ENCODE measurements around the gene OTOP2.

Gene OTOP2, protein sequence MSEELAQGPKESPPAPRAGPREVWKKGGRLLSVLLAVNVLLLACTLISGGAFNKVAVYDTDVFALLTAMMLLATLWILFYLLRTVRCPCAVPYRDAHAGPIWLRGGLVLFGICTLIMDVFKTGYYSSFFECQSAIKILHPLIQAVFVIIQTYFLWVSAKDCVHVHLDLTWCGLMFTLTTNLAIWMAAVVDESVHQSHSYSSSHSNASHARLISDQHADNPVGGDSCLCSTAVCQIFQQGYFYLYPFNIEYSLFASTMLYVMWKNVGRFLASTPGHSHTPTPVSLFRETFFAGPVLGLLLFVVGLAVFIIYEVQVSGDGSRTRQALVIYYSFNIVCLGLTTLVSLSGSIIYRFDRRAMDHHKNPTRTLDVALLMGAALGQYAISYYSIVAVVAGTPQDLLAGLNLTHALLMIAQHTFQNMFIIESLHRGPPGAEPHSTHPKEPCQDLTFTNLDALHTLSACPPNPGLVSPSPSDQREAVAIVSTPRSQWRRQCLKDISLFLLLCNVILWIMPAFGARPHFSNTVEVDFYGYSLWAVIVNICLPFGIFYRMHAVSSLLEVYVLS
- total RNA-seq: 0 reads per million in 4 experiments

- DNase-seq: no peak
Measured at GRCh38 chr17:74924250-74924948, at the start of gene OTOP2. OTOP2 (plus strand) TSS chr17:74924273; CDS start chr17:74924633, 360 bp downstream.

- no peak for DNase-seq
Measured at GRCh38 chr17:74874615-74875037, 49.4 kb upstream of the OTOP2 start.

- DNase-seq: no peak
Measured at GRCh38 chr17:74875155-74875976, 48.7 kb upstream of the OTOP2 start.

- DNase-seq: no peak
Measured at GRCh38 chr17:74875977-74876593, 48.0 kb upstream of the OTOP2 start.

GRCh38 chr17:74877592-74878548, 46.2 kb upstream of the OTOP2 start:
- no peak for DNase-seq

DNA sequence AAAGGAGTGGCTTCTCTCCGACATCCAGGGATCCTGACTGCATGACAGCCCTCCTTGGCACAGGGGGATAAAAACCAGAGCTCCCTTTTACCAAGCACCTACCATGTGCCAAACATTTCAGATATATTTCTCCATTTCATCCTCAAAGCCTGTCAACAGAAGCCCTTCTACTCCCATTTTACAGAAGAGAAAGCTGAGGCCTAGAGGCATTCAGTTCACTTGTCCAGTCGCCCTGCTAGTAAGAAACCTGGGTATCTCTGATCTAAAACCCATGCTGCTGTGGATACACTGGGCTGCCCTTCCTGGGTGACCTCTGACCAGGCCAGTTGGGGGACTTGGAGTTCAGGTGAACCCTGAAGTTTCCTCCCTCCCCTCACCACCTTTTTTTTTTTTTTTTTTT, 45.4 kb upstream of the OTOP2 start:
- DNase-seq: no peak

GRCh38 chr17:74879308-74879707, 44.8 kb upstream of the OTOP2 start:
- no peak for DNase-seq

DNA sequence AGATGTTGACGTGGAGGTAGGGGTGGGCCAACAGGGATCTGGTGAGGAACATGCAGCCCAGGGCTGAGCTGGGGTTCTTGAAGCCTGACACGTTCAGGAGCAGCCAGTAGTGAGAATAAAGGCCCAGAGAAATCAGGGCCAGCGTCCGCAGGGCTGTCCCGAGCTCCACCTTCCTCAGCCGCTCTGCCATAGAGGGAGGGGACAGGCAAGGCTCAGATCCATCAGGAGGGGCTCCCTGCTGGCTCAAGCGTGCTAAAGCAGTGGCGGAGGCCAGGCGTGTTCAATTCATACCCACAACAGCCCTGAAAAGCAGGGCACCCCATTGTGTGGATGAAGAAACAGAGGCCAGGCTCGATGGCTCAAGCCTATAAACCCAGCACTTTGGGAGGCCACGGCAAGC, 43.0 kb upstream of the OTOP2 start:
- no peak for DNase-seq

GRCh38 chr17:74882517-74883240, 41.4 kb upstream of the OTOP2 start:
- DNase-seq: no peak

DNA sequence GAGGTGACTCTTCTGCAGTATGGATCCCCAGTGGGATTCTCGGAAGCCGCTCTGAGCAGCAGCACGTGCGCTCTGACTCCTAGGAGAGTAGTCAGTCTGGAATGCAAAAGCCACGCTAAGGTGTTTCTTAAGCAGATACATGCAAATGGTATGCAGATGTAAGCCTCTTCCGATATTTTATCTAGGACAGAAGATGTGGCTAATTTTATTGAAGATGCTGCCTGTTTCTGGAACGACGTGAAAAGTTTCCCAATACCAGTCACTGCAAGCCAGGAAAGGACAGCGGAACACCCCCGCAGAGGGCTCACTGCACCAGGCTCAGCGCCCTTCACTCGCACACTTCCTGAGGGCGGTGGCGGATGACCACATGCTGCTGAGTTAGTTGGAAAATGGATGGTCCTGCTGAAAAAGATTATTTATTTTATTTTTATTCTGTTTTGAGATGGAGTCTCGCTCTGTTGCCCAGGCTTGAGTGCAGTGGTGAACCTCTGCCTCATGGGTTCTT, 40.8 kb upstream of the OTOP2 start:
- DNase-seq: no peak

GRCh38 chr17:74888469-74888868, 35.6 kb upstream of the OTOP2 start:
- no peak for DNase-seq

GRCh38 chr17:74890554-74890953, 33.5 kb upstream of the OTOP2 start:
- no peak for DNase-seq

- no peak for DNase-seq
Measured at GRCh38 chr17:74892013-74892841, 31.8 kb upstream of the OTOP2 start.

GRCh38 chr17:74892974-74893911, 30.8 kb upstream of the OTOP2 start, which contains the start of gene FADS6:
FADS6 (minus strand) TSS chr17:74893633; CDS start chr17:74893595, 38 bp downstream.
- no peak for DNase-seq

- DNase-seq: no peak
Measured at GRCh38 chr17:74893936-74894671, 30.0 kb upstream of the OTOP2 start.

- no peak for DNase-seq
Measured at GRCh38 chr17:74898376-74898946, 25.6 kb upstream of the OTOP2 start.

GRCh38 chr17:74900208-74900607, 23.9 kb upstream of the OTOP2 start:
- DNase-seq: no peak

Data from effector CD8-positive, alpha-beta T cell (primary cell).